Measurements from ENCODE around the gene DNAJC1. TPM values are rescaled to one million over a fixed set of nuclear protein-coding genes. Genes with fewer than 3 reads are reported as not detected.

DNAJC1 gene
- total and polyA plus RNA-seq, 2 of the 4 experiments (the other 2 are of a cell fraction), result 12.7 to 13.3 TPM

GRCh38 chr10:22026287-22026686 is 22.8 kb upstream of the DNAJC1 start:
- CTCF ChIA-PET, result interaction anchor here (0.9 to 1.0 kb wide), 2 partner anchors 15 to 506 kb away, joined by 3 to 4 read pairs; no protein-coding TSS in a partner anchor

More at GRCh38 chr10:22026287-22026686, 22.8 kb upstream of the DNAJC1 start:
- dilution Hi-C loops (cut with HindIII; ENCODE audit: low sequenced_read_pairs, unreplicated experiment) (no loop called here), in situ Hi-C loops (cut with MboI; ENCODE audit: low sequenced_read_pairs) (no loop called here), intact Hi-C loops (cut with micrococcal nuclease) (no loop called here)
- Histone ChIP-seq H4K20me1 (ENCODE audit: insufficient read depth, low read length) (no peaks in the 10 kb centered on the region), H2AFZ (replicated peaks; ENCODE audit: low read length, poor library complexity) (no peak overlapping the region), H2BK15ac (ENCODE audit: low read depth, low read length) (no peak overlapping the region), H3K79me1 (ENCODE audit: low read depth in 1 of 2, low read length in 2 of 2) (no peaks in the 10 kb centered on the region), H2BK5ac (ENCODE audit: low read depth, low read length, poor library complexity, severe bottlenecking) (no peak overlapping the region), H2BK20ac (ENCODE audit: low read depth, low read length) (no peak overlapping the region), H3K27me3 (ENCODE audit: control insufficient read depth, insufficient read depth, low read length) (peaks cover 4% of the 10 kb centered on the region), H3K23ac (ENCODE audit: low read depth, low read length) (no peak overlapping the region), H3K9ac (ENCODE audit: low read depth, low read length) (no peak overlapping the region), H3K9me3 (ENCODE audit: control insufficient read depth, insufficient read depth, low read length) (no peaks in the 10 kb centered on the region), H3K18ac (ENCODE audit: low read depth, low read length) (no peak overlapping the region), H2BK120ac (ENCODE audit: low read depth, low read length) (no peak overlapping the region), H3K14ac (replicated peaks; ENCODE audit: low read depth, low read length) (no peak overlapping the region), H3K9me1 (ENCODE audit: insufficient read depth, low read length) (no peaks in the 10 kb centered on the region), H3K4ac (ENCODE audit: low read depth, low read length) (no peak overlapping the region), H3K4me3 (ENCODE audit: insufficient read depth, low read depth, low read length) (no peak overlapping the region), H3K27ac (ENCODE audit: insufficient read depth, low read length) (no peak overlapping the region), H3K56ac (ENCODE audit: extremely low read depth, insufficient read depth, low read length) (no peak overlapping the region), H4K91ac (ENCODE audit: insufficient read depth, low read depth, low read length) (no peak overlapping the region), H4K5ac (ENCODE audit: low read depth, low read length) (no peak overlapping the region), H2AK9ac (replicated peaks; ENCODE audit: low read depth, low read length, poor library complexity) (no peak overlapping the region), H2AK5ac (ENCODE audit: low read depth, low read length) (no peak overlapping the region), H3K36me3 (ENCODE audit: control insufficient read depth, insufficient read depth, low read length) (no peaks in the 10 kb centered on the region), H3K4me2 (ENCODE audit: low read depth, low read length) (no peak overlapping the region), H3K4me1 (ENCODE audit: control insufficient read depth, insufficient read depth, low read length) (no peaks in the 10 kb centered on the region), H4K8ac (ENCODE audit: low read depth in 2 of 2, low read length in 2 of 2) (no peak overlapping the region)
- POLR2A ChIA-PET (ENCODE audit: unreplicated experiment), result no interaction called here
- ATAC-seq (ENCODE audit: low read depth) (no peak), DNase-seq (no peak)
- WGBS, 2 experiments (ENCODE audit: extremely low coverage in 2 of 2, insufficient read length in 1 of 2), result no CpG with 5 or more reads among the region's 1 CpG
- TF ChIP-seq USF2 (IDR thresholded peaks at IDR 0.05; ENCODE audit: low read depth, low read length), result no peak
- no peak for TF ChIP-seq CHD1 (IDR thresholded peaks at IDR 0.05; ENCODE audit: low read depth, low read length)
- no peak for TF ChIP-seq FOS (IDR thresholded peaks at IDR 0.05; ENCODE audit: low read depth, low read length)
- no peak for TF ChIP-seq POLR2A (IDR thresholded peaks at IDR 0.05; ENCODE audit: low read depth, low read length)
- no peak for TF ChIP-seq RFX5 (IDR thresholded peaks at IDR 0.05; ENCODE audit: low read depth, low read length)
- TF ChIP-seq MAZ (IDR thresholded peaks at IDR 0.05; ENCODE audit: borderline replicate concordance, low read depth, low read length), result no peak
- BruUV-seq (replicated peaks), result no TSS peak

Data from IMR-90 (cell line).